ENCODE data around the gene BCAS3.

Gene BCAS3

GRCh38 chr17:61047515-61047914, 369.9 kb downstream of the BCAS3 start:
- Histone ChIP-seq H3K9me3 (no peaks in the 10 kb centered on the region), H3K27ac (no peak overlapping the region), H3K36me3 (no peaks in the 10 kb centered on the region), H3K4me3 (no peak overlapping the region), H3K27me3 (no peaks in the 10 kb centered on the region), H3K4me1 (no peaks in the 10 kb centered on the region)
- no peak for DNase-seq
- intact Hi-C loops (cut with DNase I; ENCODE audit: low total_unique reads) = no loop called here
- TF ChIP-seq CTCF (IDR thresholded peaks at IDR 0.05) = no peak

DNA sequence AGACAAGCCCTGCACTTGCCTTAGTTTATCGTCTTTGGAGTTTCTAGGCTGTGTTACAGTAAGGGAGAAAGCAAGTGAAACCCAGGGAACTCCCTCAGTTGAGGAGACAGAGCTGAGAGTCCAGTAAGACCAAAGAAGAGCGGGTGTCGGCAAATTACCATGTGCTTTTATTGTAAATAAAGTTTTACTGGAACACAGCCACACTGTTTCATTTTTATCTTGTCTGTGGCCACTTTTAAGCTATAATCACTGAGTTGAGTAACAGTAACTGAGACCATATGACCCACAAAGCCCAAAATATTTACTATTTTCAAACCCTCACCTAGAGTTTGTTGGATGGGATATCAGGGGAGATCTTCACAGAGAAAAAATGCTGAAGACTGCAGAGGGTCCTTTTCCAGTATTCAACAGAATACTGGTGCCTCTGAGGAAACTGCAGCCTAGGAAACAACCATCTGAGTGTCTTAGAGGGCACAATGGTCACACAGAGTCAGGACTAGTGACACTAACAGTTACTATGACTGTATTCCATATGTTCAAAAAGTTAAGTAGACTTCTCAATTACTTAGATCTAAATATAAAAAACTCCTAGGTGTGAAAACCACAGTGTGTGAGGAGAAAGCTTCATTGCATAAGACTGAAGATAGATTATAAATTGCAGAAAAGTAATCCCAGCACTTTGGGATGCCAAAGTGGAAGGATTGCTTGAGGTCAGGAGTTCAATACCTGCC, 370.9 kb downstream of the BCAS3 start:
- Histone ChIP-seq H3K27ac (no peak overlapping the region), H3K4me3 (no peak overlapping the region), H3K4me1 (no peaks in the 10 kb centered on the region), H3K36me3 (no peaks in the 10 kb centered on the region), H3K27me3 (no peaks in the 10 kb centered on the region), H3K9me3 (no peaks in the 10 kb centered on the region)
- no peak for TF ChIP-seq CTCF (IDR thresholded peaks at IDR 0.05)
- intact Hi-C loops (cut with DNase I; ENCODE audit: low total_unique reads) = no loop called here
- DNase-seq = no peak

DNA sequence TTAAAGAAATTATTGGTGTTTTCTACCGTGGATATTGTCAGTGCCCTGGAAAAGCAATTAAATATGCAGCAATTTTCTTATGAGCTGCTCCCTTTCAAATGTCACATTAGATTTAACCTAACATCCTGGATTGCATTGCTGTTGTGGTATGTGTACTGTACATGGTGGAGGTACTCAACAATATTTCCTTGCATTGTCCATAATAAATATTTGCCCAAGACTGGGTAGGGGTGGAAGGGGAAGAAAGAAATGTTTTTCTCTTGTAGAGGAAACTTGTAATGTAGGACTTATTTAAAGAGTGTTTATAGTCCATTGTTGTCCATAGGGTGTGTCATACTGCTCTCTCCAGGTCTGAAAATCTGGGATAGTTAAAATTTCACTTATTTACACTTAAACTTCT, 375.8 kb downstream of the BCAS3 start:
- H3K4me1 ChIP-seq = no peaks in the 10 kb centered on the region
- no peak for DNase-seq
- intact Hi-C loops (cut with DNase I; ENCODE audit: low total_unique reads) = no loop called here
- no peak for TF ChIP-seq CTCF (IDR thresholded peaks at IDR 0.05)
- H3K4me3 ChIP-seq = no peak overlapping the region
- no peaks in the 10 kb centered on the region for H3K27me3 ChIP-seq
- H3K36me3 ChIP-seq = no peaks in the 10 kb centered on the region
- H3K9me3 ChIP-seq = no peaks in the 10 kb centered on the region
- no peak overlapping the region for H3K27ac ChIP-seq

DNA sequence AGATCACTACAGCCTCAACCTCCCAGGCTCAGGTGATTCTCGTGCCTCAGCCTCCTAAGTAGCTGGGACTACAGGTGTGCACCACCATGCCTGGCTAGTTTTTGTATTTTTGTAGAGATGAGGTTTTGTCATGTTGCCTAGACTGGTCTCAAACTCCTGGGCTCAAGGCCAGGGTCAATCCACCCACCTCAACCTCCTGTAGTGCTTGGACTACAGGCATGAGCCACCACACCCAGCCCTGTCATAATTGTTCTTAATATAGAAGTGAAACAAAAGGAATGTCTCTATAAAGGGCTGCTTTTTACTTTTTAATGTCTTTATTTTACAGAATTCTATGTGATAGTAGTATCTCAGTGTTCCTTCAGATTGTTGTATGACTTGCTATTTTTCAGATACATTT, 376.8 kb downstream of the BCAS3 start:
- Histone ChIP-seq H3K27me3 (no peaks in the 10 kb centered on the region), H3K4me3 (no peak overlapping the region), H3K9me3 (no peaks in the 10 kb centered on the region), H3K4me1 (no peaks in the 10 kb centered on the region), H3K27ac (no peak overlapping the region), H3K36me3 (no peaks in the 10 kb centered on the region)
- TF ChIP-seq CTCF (IDR thresholded peaks at IDR 0.05) = no peak
- intact Hi-C loops (cut with DNase I; ENCODE audit: low total_unique reads) = no loop called here
- DNase-seq = no peak

DNA sequence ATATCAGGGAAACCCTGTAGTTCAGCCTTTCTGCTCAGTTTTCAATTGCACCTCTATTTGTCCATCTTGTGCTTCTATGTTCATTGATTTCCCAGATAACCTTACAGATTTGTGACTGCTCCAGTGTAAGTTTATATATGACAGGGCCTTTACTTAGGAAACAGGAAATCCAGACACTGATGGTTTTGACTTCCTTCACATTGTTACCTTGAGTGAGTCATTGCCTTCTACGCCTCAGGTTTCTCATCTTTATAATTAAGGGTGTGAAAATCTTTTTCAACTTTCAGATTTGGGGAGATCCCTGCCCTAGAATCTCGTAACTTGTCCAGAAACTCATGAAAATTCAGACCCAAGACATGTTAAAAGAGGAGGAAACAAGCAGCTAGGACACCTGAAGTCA, 379.6 kb downstream of the BCAS3 start:
- Histone ChIP-seq H3K36me3 (no peaks in the 10 kb centered on the region), H3K4me3 (no peak overlapping the region), H3K27ac (no peak overlapping the region), H3K9me3 (no peaks in the 10 kb centered on the region), H3K4me1 (no peaks in the 10 kb centered on the region), H3K27me3 (no peaks in the 10 kb centered on the region)
- no peak for TF ChIP-seq CTCF (IDR thresholded peaks at IDR 0.05)
- intact Hi-C loops (cut with DNase I; ENCODE audit: low total_unique reads) = no loop called here
- DNase-seq = no peak

GRCh38 chr17:61058066-61058465, 380.4 kb downstream of the BCAS3 start:
- H3K4me1 ChIP-seq = no peaks in the 10 kb centered on the region
- no peaks in the 10 kb centered on the region for H3K9me3 ChIP-seq
- intact Hi-C loops (cut with DNase I; ENCODE audit: low total_unique reads) = no loop called here
- no peaks in the 10 kb centered on the region for H3K36me3 ChIP-seq
- TF ChIP-seq CTCF (IDR thresholded peaks at IDR 0.05) = no peak
- DNase-seq = no peak
- H3K27ac ChIP-seq = no peak overlapping the region
- H3K4me3 ChIP-seq = no peak overlapping the region
- no peaks in the 10 kb centered on the region for H3K27me3 ChIP-seq

Data from tibial artery (tissue), 4 donors.